HG03354 (cell line): ENCODE results near the gene PLD5.
"Not testable (repeated sequence)": the region's sequence is repeated elsewhere in the genome, so short reads cannot be mapped to it uniquely, and the experiment has no call there.

Experiments
- ATAC-seq: cut with Tn5 transposase; IDR thresholded peaks from one replicate; pipeline ENCODE4 v1.9.1; 2021; ENCODE audit warnings: mild to moderate bottlenecking; ENCODE audit not compliant: unreplicated experiment, poor library complexity, severe bottlenecking

Gene PLD5

GRCh38 chr1:242515555-242515954, 8.9 kb downstream of the PLD5 start:
- no peak for ATAC-seq

GRCh38 chr1:242506724-242507123, 17.8 kb downstream of the PLD5 start:
- no peak for ATAC-seq

DNA sequence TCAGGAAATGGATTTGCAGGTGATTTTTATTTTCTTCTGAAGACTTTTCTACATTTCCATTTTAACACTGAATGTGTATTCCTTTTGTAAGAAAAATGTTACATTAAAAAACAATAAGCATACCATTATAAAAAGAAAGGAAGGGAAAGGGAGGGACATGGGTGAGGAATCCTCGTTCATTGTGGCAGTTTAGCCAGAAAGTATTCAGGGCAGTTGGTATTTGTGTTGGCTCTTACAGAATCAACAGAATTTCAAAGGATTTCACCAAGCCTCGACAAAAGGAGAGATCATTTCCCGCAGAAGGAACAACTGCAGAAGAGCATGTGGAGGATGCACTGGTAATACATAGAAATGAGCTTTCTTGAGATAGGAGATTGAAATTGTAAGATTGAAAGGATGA, 35.0 kb downstream of the PLD5 start:
- no peak for ATAC-seq

GRCh38 chr1:242477944-242478343, 46.6 kb downstream of the PLD5 start:
- ATAC-seq, result no peak

DNA sequence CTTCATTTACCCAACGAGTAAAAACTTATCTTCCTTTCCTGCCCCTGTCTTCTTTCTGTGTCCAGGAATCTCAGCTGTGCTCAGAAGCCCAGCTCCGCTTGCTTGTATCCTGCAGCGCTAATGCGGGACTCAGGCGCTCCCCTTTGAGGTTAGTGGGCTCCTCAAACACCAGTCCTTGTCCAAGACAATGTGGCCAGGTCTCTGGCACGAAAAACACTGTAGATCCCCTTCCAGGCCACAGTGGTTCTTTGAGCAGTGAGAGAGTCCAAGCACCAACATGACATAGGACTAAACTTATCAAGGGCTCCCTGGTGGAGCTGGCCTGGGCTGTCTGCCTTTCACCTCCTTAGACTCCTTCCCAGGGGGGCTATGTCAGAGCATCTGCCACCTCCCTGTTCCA, 53.7 kb downstream of the PLD5 start:
- no peak for ATAC-seq

DNA sequence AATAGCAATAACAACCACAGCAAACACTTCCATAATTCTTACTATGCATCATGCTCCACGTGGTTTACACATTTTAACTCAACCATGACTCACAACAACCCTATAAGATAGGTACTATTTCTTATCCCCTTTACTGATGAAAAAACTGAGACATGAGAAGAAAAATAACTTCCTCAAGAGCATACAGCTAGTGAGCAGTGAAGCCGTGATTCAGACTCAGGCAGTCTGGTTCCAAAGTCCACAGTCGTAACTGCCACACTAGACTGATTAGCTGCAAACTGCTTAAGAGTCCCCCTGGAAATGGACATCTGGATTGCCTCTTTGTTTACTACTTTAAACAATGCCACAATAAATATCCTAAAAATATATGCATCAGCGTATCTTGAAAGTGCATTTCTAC, 55.7 kb downstream of the PLD5 start:
- no peak for ATAC-seq

- ATAC-seq, result peak; percentile 85
These were observed 56.8 kb downstream of the PLD5 start for GRCh38 chr1:242467556-242468145.

GRCh38 chr1:242462867-242463266, 61.6 kb downstream of the PLD5 start:
- no peak for ATAC-seq

DNA sequence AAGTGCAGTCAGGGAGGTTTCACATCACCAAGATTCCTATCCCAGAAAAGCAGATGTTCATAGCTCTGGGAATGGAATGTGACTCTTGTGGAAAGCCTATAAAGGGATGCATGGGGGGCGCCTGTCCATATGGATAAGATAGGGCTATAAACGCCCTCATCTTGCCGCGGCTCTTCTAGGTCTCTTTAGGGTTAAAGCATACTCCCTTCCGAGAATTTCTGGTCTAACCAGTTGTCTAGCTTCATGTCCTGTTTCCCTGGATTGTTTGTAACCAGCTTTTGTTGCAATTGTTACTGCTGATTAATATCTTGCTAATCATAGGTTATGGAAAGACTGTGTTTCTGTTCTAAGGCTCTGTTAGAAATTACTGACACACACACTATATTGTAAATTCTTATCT, 64.8 kb downstream of the PLD5 start:
- ATAC-seq, result not testable (repeated sequence)

GRCh38 chr1:242456726-242457269, 67.7 kb downstream of the PLD5 start:
- no peak for ATAC-seq

DNA sequence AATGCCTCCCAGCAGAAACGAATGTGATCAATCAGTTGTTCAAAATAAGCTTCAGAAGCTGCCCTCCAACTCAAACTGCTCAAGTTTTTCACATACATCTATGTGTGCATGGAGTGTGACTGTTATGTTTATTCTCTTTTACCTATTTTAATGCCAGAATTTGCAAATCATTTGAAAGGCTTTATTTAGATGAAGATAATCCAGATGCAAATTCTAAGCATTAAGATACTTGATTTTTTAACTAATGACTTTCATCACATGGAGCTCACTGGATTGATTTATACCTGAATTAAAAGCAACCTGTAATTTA, 69.5 kb downstream of the PLD5 start:
- ATAC-seq, result no peak

- peak; percentile 72 for ATAC-seq
These were observed 70.0 kb downstream of the PLD5 start for GRCh38 chr1:242454262-242455051.

- no peak for ATAC-seq
These were observed 71.9 kb downstream of the PLD5 start for GRCh38 chr1:242452573-242452972.

DNA sequence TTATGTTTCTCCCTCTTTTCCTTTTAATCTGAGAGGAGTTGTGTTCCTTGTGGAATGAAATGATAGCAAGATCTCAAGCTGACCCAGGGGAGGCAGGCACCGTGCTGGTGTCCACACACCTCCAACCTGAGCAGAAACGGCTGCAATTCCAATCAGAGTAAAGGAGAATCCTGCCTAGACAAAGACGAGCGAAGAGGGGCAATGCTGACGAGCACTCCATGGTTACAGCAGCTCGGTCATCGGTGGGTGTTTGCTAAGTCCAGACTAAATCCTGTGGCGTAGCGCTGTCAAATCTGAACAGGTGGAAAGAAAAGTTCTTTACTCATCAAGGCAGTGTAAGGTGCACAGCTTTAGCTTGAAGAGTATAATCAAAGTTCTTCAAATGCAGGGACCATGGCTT, 74.8 kb downstream of the PLD5 start:
- no peak for ATAC-seq

GRCh38 chr1:242448910-242449645, 75.4 kb downstream of the PLD5 start:
- ATAC-seq, result no peak

- ATAC-seq, result no peak
These were observed 76.8 kb downstream of the PLD5 start for GRCh38 chr1:242447689-242448088.

DNA sequence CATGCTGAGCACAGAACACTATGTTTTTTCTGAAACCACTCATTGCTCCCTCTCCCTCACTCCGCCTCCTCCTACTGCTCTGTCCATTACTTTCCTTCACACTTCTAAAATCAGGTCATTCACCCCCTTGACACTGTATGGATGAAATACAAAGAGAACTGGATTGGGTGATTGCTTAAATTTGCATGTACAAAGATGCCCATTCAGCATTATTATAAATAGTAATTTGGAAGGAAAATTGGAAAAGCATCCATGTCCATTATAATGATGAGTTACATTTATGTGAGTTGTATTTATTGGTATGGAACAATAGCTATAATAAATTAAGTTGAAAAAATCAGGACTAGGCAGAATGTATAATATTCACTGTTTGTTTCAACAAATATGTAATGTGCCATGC, 83.7 kb downstream of the PLD5 start:
- ATAC-seq, result no peak

DNA sequence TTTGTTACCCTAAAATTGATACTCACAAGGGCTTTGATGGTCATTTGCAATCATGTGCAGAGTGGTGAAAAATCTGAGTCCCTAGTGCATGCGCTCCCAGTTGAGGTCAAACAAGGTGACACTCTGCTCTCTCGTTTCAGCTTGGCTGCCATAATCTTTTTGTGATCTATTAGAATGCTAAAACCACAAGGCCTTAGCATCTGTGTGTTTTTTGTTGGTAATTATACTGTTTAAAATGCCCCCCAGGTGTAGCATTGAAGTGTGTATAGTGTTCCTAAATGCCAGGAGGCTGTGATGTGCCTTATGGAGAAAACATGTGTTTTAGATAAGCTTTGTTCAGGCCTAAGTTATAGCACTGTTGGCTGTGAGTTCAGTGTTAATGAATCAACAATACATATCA, 89.3 kb downstream of the PLD5 start:
- no peak for ATAC-seq

DNA sequence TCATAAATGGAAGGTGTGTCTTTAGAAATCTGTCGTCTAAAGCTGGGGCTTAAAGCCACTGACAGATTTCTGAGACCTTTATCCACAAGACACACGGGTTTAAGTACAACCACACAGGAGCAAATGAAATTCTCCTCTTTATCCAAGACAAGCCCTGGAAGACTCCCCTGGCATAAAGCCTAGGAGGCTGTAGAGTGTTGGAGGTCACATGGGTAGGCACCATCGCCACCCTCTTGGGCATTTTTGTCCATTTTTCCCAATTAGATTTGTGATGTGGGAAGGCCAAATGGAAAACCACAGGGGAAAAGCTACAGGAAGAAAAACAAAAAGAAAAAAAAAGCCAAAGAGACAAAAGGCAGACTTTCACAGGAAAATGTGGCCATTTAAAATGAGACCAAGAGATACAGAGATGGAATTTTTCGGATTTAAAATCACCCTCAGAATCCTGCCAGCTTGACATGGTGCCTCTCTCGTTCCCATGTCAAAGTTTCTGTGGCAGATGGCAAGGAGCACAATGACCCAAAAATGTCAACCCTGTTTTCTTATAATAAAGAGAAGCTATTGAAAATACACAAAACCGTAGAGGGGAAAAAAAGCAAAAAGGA, 91.9 kb downstream of the PLD5 start:
- no peak for ATAC-seq

GRCh38 chr1:242431786-242432185, 92.7 kb downstream of the PLD5 start:
- no peak for ATAC-seq
